Nephron (organoid): ENCODE data around the gene ETV6.

Experiments used
- H3K27ac Mint-ChIP-seq, 3 experiments: 2 replicates each; pipeline ENCODE4 v1.8.0; 2020; ENCODE audit warnings: mixed read lengths in 3 of 3, mild to moderate bottlenecking in 2 of 3, moderate library complexity in 1 of 3
- H3K27me3 Mint-ChIP-seq: 2 replicates; pipeline ENCODE4 v1.8.0; 2021; ENCODE audit warnings: low read depth, mild to moderate bottlenecking, moderate library complexity, mixed read lengths
- H3K36me3 Mint-ChIP-seq: 2 replicates; pipeline ENCODE4 v1.8.0; 2020; ENCODE audit warnings: low read depth, mixed read lengths
- H3K4me1 Mint-ChIP-seq: 2 replicates; pipeline ENCODE4 v1.8.0; 2020; ENCODE audit warnings: mixed read lengths
- H3K4me3 Mint-ChIP-seq, 3 experiments: 2 replicates each; pipeline ENCODE4 v1.8.0; 2020; ENCODE audit warnings: mild to moderate bottlenecking in 3 of 3, mixed read lengths in 3 of 3, moderate library complexity in 2 of 3
- H3K9me3 Mint-ChIP-seq: 2 replicates; pipeline ENCODE4 v1.8.0; 2020; ENCODE audit warnings: mixed read lengths
- TF ChIP-seq, protein P1 (sequence below), 3 experiments: fragments of 200-600 bp; sonication (generic); IDR thresholded peaks; one replicate each; pipeline ENCODE4 v1.5.0; 2021; ENCODE audit warnings: antibody characterized with exemption in 3 of 3; ENCODE audit not compliant: unreplicated experiment in 3 of 3

ETV6 gene

GRCh38 chr12:11891754-11892386 is 242.4 kb downstream of the ETV6 start:
- no peaks in the 10 kb centered on the region for H3K27me3 Mint-ChIP-seq
- H3K9me3 Mint-ChIP-seq = peaks cover under 1% of the 10 kb centered on the region
- H3K4me1 Mint-ChIP-seq = peaks cover 8% of the 10 kb centered on the region
- no peak overlapping the region for H3K27ac Mint-ChIP-seq
- TF ChIP-seq, protein P1, sequence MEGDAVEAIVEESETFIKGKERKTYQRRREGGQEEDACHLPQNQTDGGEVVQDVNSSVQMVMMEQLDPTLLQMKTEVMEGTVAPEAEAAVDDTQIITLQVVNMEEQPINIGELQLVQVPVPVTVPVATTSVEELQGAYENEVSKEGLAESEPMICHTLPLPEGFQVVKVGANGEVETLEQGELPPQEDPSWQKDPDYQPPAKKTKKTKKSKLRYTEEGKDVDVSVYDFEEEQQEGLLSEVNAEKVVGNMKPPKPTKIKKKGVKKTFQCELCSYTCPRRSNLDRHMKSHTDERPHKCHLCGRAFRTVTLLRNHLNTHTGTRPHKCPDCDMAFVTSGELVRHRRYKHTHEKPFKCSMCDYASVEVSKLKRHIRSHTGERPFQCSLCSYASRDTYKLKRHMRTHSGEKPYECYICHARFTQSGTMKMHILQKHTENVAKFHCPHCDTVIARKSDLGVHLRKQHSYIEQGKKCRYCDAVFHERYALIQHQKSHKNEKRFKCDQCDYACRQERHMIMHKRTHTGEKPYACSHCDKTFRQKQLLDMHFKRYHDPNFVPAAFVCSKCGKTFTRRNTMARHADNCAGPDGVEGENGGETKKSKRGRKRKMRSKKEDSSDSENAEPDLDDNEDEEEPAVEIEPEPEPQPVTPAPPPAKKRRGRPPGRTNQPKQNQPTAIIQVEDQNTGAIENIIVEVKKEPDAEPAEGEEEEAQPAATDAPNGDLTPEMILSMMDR (IDR thresholded peaks at IDR 0.05; ENCODE audit: unreplicated experiment in 3 of 3) = peak; percentile 26 to 39 (median 32)
- peaks cover 48% of the 10 kb centered on the region for H3K36me3 Mint-ChIP-seq
- no peak overlapping the region for H3K4me3 Mint-ChIP-seq

DNA sequence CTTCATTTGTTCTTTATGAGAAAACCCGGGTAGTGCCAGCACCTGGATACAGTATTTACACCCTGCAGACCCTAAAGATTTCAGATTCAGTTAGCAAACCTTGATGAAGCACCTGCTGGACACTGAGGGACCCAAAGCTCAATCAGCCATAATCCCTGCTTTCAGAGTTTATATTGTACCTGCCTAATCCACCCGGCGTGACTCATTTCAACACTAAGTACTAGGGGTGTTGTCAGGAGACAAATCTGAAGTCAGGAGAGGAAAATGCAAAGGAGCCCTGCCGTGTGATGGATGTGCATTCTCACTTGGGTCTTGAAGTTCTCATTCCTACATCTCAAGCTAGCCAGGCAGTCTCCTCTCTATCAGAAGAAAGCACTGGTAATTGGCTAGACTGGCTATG is 244.5 kb downstream of the ETV6 start:
- no peak overlapping the region for H3K4me3 Mint-ChIP-seq
- H3K27ac Mint-ChIP-seq = no peak overlapping the region
- H3K36me3 Mint-ChIP-seq = peaks cover 28% of the 10 kb centered on the region
- H3K27me3 Mint-ChIP-seq = no peaks in the 10 kb centered on the region
- TF ChIP-seq, protein P1 (IDR thresholded peaks at IDR 0.05; ENCODE audit: unreplicated experiment in 3 of 3) = no peak
- H3K4me1 Mint-ChIP-seq = peaks cover 8% of the 10 kb centered on the region
- H3K9me3 Mint-ChIP-seq = no peaks in the 10 kb centered on the region

DNA sequence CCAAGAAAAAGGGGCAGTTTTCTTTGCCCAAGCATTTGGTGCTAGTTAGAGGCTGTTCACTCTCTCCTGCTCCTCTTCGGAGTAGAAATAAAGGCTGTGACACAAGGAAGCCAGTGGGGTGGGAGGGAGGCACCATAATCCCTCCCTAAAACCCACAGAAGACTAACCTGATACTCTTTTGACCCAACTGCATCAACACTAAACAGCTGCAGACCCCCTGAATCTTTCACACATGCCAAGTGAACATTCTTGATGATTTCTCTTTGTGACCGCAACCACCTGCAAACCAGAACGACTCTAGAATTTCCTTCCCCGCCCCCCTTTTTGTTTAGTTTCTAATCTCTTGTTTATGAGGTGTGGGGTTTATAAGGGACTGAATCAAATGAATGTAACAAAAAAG is 245.4 kb downstream of the ETV6 start:
- no peaks in the 10 kb centered on the region for H3K9me3 Mint-ChIP-seq
- peaks cover 20% of the 10 kb centered on the region for H3K36me3 Mint-ChIP-seq
- H3K4me1 Mint-ChIP-seq = peaks cover 8% of the 10 kb centered on the region
- H3K27me3 Mint-ChIP-seq = no peaks in the 10 kb centered on the region
- no peak overlapping the region for H3K27ac Mint-ChIP-seq
- peak overlapping the region in 1 of 3 experiments; percentile 27 for H3K4me3 Mint-ChIP-seq
- TF ChIP-seq, protein P1 (IDR thresholded peaks at IDR 0.05; ENCODE audit: unreplicated experiment in 3 of 3) = no peak

DNA sequence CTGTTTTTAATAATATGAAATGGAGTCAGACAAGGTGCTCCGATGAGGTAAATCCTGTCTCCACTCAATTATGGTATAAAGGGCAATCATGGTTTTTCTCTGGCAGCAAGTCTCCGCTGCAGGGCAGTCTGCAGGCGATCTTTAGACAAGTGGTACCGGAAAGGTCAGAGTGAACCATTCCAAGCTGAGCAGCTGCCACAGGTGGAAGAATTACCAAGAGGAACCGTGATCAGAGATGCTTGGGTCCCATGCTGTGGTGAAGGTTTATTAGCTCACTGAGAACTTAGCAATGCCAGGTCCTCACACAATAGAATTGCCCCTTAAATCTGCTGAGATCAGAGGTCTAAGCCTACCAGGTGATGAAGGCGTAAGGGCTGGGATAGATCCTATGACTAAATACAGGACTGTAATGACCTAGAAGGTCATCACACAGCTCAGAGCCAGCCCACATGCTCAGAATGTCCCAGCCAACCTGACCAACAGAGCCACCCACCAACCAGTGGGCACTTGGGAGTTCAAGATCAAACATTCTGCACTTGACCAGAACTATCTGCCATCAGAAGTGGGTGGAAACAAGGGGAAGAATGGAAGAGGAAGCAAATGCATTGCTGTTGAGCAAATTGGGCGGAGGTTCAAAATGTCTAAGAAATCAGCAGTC is 246.1 kb downstream of the ETV6 start:
- Mint-ChIP-seq H3K27ac (no peak overlapping the region), H3K4me3 (no peak overlapping the region), H3K9me3 (no peaks in the 10 kb centered on the region), H3K36me3 (peaks cover 18% of the 10 kb centered on the region), H3K27me3 (no peaks in the 10 kb centered on the region), H3K4me1 (peaks cover 8% of the 10 kb centered on the region)
- TF ChIP-seq, protein P1 (IDR thresholded peaks at IDR 0.05; ENCODE audit: unreplicated experiment in 3 of 3) = no peak

DNA sequence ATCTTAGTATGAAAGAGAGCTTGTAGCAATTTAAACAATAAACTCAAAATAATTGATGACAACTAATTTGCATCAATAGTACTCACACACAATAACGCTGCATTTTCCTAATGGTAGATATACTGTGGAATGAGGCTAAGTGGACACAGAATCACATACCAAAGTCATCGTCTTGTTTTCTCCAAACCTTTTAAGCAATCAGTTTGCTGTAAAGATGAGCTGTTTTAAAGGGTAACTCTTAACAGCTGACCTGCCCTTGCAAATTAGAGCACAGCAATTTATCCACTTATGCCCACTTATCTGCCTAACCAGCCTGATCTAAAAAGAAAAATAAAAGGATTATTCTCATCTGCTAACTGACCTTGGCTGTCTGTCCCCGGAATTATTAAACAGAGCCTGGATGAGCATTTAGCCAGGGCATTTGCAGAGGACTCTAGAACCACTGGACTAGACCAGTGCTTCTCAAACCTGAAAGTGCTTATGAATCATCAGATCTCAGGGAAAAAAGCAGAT is 247.0 kb downstream of the ETV6 start:
- no peak overlapping the region for H3K4me3 Mint-ChIP-seq
- no peaks in the 10 kb centered on the region for H3K9me3 Mint-ChIP-seq
- H3K27ac Mint-ChIP-seq = no peak overlapping the region
- H3K4me1 Mint-ChIP-seq = peaks cover 8% of the 10 kb centered on the region
- no peaks in the 10 kb centered on the region for H3K27me3 Mint-ChIP-seq
- peaks cover 9% of the 10 kb centered on the region for H3K36me3 Mint-ChIP-seq
- TF ChIP-seq, protein P1 (IDR thresholded peaks at IDR 0.05; ENCODE audit: unreplicated experiment in 3 of 3) = no peak
